GM18909 (cell line): ENCODE data around the gene MARVELD3.

Experiments
- ATAC-seq: cut with Tn5 transposase; IDR thresholded peaks from one replicate; pipeline ENCODE4 v1.9.1; 2021; ENCODE audit warnings: mild to moderate bottlenecking; ENCODE audit not compliant: unreplicated experiment, poor library complexity

Gene MARVELD3

DNA sequence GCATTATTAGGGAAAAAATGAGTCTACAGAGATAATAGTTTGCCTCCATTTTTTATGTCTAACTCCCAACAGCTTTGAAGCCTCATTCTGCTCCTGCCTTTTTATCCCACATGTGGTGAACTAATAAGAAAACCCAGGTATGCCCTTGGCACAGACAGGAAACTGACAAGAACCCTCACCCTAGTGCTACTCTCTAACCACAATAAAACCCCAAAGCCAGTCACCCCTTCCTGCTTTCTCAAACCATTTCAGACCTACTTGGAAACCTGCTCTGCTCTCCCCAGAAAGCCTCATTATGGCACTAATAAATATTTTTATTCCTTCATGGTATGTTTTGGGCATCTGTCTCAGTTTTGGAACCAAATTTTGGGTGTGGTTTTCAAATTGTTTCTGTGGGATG is 3.9 kb upstream of the MARVELD3 start:
- no peak for ATAC-seq

DNA sequence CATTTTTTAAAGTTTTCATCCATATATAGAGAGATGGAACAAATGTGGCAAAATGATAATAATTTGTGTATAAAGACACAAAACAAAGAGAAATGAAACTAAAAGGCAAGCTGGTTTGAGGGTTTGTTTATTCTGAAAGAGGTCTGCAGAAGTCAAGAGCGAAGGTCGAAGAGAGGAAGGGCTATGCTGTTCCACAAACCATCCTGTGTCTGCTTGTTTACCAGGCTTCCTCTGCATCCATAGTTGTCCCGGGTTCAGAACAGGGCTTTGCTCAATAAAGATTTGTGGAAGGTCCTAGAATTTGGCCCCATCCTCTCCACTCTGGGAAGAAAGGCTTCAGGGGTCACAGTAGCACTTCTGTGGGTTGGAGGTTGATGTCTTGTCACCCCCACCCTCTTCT is 2.4 kb upstream of the MARVELD3 start:
- ATAC-seq: no peak

DNA sequence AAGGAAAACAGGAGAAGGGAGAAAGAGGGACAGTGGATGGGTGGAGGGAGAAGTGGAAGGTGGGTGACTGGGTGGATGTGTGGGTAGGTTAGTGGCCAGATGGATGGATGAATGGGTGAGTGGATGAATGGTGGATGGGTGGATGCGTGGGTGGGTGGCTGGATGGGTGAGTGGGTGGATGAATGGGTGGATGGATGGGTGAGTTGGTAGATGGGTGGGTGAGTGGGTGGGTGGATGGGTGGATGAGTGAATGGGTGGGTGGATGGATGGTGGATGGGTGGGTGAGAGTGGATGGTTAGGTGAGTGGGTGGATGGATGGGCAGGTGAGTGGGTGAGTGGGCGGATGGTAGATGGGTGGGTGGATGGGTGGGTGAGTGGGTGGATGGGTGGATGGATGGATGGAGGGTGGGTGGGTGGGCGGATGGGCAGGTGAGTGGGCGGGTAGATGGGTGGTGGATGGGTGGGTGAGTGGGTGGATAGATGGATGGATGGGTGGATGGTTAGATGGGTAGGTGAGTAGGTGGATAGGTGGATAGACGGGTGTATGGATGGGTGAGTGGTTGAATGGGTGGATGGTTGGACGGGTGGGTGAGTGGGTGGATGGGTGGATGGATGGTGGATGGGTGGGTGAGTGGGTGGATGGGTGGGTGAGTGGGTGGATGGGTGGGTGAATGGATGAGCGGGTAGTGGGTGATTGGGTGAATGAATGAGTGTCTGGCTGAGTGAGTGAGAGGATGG is 702 bp upstream of the MARVELD3 start:
- ATAC-seq: no peak

DNA sequence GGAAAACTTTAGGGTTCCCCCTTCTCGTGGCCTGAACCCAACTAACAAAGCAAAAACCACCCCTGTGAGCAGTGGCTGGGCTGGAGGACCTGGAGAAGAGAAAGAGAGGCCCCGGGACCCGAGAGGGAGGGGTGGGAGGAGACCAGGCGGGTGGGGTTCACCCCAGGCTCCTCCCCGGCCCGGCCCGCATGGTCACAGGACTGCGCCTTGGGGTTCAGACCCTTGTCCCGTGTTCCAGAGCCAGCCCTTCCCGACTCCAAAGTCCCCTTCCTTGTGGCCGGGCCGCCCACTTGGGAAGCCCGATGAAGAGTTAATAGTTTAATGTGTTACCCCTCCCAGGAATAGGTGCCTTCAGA is 852 bp downstream of the MARVELD3 start:
- ATAC-seq: no peak

DNA sequence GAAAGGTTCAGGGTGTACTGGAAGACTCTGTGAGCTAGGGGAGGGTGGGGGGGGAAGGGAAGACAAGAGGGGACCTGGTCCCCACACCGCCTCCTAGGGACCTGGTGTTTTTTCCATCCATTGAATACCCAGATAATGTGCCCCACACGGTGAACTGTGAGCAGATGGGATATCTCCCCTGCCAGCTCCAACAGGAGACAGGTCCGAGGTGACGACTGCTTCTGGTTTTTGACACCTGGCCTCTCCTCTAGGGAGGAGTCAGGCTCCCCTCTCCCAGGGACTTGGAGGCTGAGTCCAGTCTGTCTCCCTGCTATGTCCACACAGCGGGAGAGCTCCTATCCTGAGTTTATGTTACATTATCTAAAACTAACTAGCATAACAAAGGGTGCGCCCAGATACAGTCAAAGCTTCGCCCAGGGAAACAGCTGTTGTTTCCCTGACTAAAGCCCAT is 1.8 kb downstream of the MARVELD3 start:
- ATAC-seq: no peak

DNA sequence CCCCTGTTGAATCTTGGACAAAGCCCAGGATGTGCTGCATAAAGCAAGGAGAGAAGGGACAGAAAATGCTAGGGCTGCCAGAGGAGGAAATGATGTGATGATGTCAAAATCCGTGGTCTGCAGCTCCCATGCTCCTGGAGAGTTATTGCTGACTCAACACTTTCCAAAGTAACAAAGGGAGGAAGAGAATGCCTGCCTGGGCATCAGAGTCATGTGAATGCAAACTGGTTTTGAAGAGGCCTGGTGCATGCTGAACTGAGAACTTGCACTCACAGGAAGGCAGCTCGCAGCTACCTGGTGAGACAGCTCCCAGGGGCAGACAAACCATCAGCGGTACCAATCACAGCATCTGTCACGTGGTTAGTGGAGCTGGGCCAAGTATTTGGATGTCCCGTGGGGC is 2.8 kb downstream of the MARVELD3 start:
- ATAC-seq: no peak

DNA sequence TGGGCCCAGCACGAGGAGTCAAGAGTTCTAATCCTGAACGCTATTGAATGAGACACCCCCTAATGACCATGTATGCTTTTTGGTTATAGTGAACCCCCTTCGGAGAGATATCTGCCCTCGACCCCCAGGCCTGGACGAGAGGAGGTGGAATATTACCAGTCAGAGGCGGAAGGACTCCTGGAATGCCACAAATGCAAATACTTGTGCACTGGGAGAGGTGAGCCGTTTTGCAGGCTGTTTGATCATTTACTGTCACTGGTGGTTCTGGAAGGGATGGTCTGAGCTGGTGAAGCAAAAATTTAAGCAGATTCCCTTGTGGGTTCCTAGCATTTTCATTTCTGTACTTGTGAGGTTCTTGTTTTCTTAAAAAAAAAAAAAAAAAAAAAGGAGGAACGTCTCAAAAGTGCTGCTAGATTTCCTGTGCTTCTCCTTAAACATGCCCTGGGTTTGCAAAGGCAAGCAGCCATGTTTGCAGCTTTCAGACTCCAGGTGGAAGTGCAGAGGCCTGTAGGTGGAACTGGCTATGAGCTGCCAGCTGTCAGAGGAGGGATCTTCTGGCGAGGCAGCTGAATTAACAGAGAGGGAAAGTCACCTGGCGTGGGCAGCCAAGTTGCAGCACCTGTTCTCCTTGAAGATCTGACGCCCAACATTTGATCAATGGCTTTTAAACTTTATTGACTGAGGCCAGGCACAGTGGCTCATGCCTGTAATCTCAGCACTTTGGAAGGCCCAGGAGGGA is 3.5 kb downstream of the MARVELD3 start:
- no peak for ATAC-seq

DNA sequence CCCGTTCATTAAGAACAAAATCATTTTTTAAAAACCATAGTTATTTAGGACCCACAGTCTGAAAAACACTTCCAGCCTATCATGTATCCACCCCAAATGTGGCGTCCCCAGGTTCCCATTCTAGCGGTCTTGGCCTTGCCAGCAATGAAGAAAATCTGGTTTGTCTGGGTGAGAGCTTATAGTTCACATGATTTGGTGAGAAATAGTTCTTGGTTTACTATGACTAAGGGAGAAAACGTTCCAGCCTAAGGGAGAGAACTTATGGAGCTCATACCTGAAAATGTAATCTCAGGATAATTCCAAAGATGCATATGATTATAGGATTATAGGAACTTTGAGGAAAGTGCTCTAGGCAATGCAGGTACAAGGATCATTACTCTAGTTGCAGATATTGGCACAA is 4.8 kb downstream of the MARVELD3 start:
- no peak for ATAC-seq

DNA sequence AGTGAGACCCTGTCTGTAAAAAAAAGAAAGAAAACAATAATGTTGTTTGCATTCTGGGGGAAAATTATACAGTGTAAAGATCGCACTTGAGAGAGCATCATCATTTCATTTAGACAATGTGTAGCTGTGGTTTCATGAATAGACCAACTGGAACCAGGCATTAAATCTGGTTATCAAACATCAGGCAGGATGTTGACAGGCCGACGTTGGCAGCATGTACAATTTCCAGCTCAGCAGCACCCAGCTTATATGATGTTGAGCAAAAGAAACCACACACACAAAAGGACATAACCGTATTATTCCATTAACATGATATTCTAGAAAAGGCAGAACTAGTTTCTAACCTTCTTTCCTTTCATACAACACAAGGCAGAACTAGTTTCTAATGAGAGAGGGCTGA is 5.8 kb downstream of the MARVELD3 start:
- no peak for ATAC-seq

DNA sequence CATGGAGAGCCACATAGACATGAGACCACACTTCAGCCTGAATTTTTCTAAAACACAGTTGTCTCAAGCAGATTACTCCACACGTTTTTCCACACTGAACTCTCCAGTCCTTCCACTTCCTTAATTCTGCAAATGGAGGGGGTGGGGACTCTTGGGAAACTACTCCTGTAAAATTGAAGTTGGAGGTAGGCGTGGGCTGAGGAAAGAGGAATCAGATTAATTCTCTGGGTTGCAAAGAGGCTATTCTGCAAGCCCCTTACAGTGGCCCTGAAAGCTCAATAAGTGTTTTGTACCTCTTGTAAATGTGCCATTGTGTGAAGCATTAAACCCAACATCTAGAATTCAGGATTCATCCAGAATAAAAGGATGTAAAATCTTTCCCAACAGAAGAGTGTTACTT is 9.6 kb downstream of the MARVELD3 start:
- no peak for ATAC-seq

DNA sequence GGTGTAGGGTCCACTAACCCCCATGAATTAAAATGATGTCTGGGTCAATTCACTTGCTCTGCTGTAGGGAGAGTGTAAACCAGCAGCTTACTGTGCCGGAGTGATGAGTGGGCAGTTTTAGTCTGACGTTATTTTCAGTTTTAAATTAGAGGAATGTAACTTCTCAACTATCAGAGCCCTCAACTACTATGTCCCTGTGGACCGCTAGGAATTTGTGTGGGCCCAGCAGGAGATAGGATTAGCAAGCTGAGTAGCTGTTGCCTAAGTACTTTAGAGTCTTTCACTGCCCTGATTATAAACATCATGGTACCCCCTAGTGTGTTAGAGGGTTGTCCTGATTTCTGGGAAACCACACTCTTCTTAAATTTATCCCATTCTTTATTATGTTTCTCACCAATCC is 11.4 kb downstream of the MARVELD3 start:
- no peak for ATAC-seq

DNA sequence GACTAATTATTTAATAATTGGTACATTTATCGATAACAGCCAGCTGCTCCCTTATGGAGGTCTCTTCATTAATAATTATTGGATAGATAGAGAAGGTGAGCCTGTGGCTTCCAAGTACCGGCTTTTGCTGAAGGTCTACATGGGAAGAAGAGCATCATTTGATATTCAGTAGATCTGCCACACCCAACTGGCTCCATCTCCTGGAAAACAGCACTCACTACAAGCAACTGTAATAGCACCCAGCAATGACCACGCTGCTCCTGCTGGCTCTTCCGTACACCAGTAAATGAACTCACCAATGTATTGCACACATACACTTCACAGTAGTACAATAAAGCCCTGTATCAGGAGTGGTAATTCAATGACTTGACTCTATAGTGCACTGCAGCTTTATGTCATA is 19.5 kb downstream of the MARVELD3 start:
- ATAC-seq: no peak

DNA sequence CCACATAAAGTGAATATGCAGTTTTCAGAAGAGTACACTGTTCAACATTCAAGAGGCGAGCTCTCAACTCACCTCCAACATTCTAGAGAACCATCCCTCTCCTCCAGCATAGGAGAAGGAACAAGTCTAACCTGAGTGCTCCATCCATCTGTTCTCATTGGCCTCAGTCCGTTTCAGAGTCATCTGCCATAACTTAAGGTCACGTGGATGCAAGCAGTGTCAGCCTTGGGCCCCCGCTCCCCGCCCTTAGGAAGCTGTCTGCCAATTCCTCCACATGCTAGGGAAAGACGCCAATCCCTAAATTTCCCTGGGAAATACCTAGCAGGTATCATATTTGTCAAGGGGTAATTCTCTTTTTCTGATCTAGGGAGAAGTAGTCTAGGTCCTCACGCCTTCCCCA is 21.4 kb downstream of the MARVELD3 start:
- no peak for ATAC-seq

DNA sequence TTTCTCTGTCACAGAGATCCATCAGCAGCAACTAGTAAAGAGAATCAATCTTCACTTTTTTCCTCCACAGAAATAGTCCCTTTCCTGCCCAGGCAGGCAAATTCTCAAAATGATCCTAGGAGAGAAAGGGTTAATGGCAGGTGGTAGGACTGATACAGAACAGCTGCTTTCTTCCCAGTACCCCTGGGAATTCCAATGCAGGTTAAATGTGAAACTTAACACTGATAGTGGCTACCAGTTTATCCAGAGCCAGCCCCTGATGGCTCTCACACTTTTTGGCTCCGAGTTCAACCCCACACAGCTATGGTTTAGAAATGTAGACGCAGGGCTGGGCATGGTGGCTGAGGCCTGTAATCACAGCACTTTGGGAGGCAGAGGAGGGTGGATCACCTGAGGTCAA is 22.2 kb downstream of the MARVELD3 start:
- ATAC-seq: no peak

DNA sequence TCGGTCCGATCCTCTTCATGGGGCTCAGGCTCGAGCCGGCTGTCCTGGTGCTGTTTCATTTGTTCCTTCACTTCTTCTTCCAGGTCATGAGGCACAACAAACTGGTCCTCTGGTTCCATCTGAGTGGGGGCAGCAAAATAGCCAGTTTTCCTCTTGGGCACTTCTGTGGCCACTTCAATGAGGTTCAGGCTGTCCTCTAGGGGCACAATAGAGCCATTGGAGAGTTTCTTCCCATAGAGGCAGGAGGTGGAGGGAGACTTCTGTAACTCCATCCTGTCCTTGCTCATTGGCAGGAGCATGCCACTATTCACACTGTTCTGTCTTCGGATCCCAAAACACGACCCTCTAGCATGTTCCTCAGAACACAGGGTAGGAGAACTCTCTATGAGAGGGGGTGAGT is 22.9 kb downstream of the MARVELD3 start:
- ATAC-seq: no peak

DNA sequence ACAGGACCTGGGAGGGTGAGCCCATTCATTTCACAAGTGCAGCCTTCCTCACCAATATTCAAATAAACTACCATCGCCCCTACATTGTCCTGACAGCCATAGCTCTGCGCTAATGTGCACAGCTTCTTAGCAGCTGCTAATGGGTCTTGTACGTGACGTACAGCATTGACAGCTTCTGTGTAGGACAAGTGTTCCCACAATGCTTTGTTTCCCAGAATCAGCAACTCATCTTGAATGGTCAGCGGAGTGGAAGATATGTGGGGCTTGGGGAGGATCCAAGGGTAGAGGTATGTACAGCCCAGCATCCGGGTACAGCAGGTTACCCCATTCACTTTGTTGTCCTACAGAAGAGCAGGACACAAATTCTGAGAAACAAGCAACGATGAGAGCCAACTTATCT is 23.7 kb downstream of the MARVELD3 start:
- ATAC-seq: no peak

DNA sequence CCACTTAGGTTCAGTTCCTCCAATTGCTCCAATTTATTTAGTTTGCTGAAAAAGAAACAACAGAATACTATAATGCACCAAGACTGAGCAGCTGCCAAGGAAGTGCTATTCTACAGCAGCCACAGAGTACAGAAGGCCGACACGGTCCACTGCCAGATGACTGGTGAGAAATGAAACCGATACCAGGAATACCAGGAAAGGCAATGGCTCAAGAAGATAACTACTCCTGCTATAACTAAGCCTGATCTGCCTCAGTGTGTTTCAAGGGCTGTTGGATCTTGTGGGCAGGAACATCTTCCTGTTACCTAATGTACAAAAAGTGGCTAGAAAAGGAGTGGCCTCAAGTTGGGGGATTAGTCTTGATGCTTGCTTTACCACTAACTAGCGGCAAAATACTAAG is 32.8 kb downstream of the MARVELD3 start:
- no peak for ATAC-seq

DNA sequence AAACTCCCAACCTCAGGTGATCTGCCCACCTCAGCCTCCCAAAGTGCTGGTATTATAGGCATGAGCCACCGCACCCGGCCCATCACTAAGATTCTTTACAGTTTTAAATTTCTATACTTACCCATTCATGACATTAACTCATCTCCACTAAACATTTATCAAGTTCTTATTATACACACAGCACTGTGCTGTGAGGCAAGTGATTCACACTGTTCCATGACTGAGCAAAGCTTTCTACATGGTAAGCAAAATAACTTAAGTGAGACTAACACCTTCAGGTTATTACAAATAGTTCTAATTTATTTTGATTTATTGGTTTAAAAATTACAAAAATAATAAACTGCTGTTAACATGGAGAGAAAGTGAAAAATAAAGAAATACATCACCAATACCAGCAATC is 33.5 kb downstream of the MARVELD3 start:
- no peak for ATAC-seq

DNA sequence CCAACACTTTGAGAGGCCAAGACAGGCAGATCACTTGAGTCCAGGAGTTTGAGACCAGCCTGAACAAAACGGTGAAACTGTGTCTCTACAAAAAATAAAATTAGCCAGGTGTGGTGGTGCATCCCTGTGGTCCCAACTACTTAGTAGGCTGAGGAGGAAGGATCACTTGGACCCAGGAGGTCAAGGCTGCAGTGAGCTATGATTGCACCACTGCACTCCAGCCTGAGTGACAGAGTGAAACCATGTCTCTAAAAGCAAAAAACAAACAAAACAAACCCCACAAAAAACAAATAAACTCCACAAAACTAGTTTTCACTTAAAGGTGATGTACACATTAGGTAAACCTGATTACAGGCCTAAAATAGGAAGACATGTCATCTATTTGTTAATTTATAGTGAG is 40.3 kb downstream of the MARVELD3 start:
- ATAC-seq: no peak

DNA sequence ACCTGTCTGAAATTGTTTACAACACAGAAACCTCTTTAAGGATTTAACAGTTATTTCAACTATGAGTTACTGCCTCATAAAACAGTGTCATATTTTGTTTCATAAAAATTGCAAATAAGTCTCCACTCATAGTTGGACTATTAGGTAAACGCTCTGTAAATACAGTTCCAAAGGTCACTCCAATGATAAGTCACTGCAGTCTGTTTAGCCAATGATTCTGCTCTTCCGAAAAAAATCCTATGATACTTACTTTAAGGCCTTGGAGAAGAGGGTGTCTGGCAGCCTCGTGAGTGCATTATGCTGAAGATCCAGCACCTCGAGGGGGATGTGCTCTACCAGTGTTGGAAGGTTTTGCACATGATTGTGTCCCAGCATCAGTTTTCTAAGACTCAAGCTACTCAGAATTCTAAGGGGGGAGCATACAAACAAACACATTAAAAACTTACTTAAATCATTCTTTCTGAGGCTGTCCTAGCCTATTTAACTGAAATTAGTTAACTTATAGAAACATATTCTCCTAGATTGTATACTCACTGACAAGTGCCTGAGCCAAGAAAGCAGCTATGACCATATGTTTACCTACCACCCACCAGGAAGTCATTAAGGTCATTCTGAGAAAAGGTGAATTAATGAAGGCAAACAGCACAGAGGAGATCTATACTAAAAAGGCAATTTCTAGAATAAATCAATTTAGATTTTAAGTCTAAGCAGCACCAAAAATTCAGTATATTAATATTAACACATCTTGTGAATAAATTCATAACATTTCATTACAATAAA is 41.1 kb downstream of the MARVELD3 start:
- ATAC-seq: no peak

DNA sequence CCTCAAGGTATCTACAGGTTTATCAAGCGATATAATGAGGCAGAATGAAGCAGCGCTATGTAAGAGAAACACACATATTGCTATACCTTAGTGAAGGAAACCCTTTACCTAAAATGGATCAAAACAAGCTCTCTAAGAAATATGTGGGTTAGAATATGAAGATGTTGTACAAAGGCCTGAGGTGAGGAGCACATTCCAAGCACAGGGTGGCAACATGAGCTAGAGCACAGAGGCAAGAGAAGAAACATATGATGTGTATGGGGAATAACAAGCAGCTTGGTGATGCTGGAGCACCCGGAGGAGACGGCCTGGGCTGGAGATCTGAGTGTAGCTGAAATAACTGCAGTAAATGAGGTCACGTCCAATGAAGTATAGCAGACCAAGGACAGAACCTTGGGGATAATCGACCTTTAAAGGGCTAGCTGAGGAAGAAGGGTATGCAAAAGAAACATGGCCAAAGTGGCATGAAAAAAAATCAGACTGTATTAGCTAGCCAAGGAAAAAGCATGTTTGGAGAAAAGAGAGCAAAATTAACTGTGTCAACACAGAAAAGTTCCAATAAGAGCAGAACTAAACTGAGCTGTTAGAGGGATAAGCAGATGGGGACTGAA is 44.0 kb downstream of the MARVELD3 start:
- ATAC-seq: no peak
